ENCODE data around the gene SEC14L5.

DNA sequence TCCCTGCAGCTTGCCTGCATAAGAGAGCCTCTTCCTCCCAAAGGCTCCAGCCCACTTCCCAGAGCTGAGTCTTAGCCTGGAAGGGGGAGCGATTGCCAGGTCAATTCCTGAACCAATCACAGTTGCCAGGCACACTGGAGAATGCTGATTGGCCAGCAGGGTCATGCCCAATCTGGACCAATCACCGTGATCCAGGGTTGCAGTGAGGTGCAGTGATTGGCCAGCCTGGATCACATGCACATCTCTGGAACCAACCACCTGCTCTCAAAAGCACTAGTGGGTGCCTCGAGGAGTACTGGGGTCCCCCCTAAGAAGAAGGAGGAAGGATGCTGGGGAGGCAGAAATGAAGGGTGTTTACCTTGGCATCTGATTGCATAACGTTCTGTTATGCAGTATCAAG, 57.2 kb downstream of the SEC14L5 start:
- TF ChIP-seq, protein P1, sequence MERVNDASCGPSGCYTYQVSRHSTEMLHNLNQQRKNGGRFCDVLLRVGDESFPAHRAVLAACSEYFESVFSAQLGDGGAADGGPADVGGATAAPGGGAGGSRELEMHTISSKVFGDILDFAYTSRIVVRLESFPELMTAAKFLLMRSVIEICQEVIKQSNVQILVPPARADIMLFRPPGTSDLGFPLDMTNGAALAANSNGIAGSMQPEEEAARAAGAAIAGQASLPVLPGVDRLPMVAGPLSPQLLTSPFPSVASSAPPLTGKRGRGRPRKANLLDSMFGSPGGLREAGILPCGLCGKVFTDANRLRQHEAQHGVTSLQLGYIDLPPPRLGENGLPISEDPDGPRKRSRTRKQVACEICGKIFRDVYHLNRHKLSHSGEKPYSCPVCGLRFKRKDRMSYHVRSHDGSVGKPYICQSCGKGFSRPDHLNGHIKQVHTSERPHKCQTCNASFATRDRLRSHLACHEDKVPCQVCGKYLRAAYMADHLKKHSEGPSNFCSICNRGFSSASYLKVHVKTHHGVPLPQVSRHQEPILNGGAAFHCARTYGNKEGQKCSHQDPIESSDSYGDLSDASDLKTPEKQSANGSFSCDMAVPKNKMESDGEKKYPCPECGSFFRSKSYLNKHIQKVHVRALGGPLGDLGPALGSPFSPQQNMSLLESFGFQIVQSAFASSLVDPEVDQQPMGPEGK (tag by site-specific recombination; IDR thresholded peaks at IDR 0.05): no peak
- TF ChIP-seq, protein P2, sequence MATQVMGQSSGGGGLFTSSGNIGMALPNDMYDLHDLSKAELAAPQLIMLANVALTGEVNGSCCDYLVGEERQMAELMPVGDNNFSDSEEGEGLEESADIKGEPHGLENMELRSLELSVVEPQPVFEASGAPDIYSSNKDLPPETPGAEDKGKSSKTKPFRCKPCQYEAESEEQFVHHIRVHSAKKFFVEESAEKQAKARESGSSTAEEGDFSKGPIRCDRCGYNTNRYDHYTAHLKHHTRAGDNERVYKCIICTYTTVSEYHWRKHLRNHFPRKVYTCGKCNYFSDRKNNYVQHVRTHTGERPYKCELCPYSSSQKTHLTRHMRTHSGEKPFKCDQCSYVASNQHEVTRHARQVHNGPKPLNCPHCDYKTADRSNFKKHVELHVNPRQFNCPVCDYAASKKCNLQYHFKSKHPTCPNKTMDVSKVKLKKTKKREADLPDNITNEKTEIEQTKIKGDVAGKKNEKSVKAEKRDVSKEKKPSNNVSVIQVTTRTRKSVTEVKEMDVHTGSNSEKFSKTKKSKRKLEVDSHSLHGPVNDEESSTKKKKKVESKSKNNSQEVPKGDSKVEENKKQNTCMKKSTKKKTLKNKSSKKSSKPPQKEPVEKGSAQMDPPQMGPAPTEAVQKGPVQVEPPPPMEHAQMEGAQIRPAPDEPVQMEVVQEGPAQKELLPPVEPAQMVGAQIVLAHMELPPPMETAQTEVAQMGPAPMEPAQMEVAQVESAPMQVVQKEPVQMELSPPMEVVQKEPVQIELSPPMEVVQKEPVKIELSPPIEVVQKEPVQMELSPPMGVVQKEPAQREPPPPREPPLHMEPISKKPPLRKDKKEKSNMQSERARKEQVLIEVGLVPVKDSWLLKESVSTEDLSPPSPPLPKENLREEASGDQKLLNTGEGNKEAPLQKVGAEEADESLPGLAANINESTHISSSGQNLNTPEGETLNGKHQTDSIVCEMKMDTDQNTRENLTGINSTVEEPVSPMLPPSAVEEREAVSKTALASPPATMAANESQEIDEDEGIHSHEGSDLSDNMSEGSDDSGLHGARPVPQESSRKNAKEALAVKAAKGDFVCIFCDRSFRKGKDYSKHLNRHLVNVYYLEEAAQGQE (tag by site-specific recombination; IDR thresholded peaks at IDR 0.05): no peak
- TF ChIP-seq ZBTB1 (tag by site-specific recombination; IDR thresholded peaks at IDR 0.05) (no peak), SP7 (tag by site-specific recombination; IDR thresholded peaks at IDR 0.05) (no peak), ZNF792 (tag by site-specific recombination; IDR thresholded peaks at IDR 0.05) (no peak)
- TF ChIP-seq, protein P3, sequence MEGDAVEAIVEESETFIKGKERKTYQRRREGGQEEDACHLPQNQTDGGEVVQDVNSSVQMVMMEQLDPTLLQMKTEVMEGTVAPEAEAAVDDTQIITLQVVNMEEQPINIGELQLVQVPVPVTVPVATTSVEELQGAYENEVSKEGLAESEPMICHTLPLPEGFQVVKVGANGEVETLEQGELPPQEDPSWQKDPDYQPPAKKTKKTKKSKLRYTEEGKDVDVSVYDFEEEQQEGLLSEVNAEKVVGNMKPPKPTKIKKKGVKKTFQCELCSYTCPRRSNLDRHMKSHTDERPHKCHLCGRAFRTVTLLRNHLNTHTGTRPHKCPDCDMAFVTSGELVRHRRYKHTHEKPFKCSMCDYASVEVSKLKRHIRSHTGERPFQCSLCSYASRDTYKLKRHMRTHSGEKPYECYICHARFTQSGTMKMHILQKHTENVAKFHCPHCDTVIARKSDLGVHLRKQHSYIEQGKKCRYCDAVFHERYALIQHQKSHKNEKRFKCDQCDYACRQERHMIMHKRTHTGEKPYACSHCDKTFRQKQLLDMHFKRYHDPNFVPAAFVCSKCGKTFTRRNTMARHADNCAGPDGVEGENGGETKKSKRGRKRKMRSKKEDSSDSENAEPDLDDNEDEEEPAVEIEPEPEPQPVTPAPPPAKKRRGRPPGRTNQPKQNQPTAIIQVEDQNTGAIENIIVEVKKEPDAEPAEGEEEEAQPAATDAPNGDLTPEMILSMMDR (tag by site-specific recombination; IDR thresholded peaks at IDR 0.05): no peak
- TF ChIP-seq, protein P4, sequence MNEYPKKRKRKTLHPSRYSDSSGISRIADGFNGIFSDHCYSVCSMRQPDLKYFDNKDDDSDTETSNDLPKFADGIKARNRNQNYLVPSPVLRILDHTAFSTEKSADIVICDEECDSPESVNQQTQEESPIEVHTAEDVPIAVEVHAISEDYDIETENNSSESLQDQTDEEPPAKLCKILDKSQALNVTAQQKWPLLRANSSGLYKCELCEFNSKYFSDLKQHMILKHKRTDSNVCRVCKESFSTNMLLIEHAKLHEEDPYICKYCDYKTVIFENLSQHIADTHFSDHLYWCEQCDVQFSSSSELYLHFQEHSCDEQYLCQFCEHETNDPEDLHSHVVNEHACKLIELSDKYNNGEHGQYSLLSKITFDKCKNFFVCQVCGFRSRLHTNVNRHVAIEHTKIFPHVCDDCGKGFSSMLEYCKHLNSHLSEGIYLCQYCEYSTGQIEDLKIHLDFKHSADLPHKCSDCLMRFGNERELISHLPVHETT (tag by site-specific recombination; IDR thresholded peaks at IDR 0.05): no peak

Measured in HEK293 (cell line).